Measurements from ENCODE around the gene TPCN1.

DNA sequence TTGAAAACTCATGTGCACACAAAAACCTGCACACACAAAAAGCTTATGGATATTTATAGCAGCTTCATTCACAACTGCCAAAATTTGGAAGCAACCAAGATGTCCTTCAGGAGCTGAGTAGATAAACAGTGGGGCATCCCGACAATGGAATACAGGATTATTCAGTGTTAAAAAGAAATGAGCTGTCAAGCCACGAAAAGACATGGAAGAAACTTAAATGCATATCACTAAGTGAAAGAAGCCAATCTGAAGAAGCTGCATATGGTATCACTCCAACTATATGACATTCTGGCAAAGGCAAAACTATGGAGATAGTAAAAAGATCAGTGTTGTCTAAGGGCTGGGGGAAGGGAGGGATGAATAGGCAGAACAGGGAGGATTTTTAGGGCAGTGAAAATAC is 5.2 kb upstream of the TPCN1 start:
- TF ChIP-seq CTCF (IDR thresholded peaks at IDR 0.05), result no peak
- TF ChIP-seq POLR2A (IDR thresholded peaks at IDR 0.05), result no peak
- no peak for TF ChIP-seq EP300 (IDR thresholded peaks at IDR 0.05)

Data from ovary (tissue), 3 donors.